ENCODE results near the gene RHOXF2B. TPM values are rescaled to one million over a fixed set of nuclear protein-coding genes. Genes with fewer than 3 reads are reported as not detected.
"Not testable (repeated sequence)": the region's sequence is repeated elsewhere in the genome, so short reads cannot be mapped to it uniquely, and the experiment has no call there.

RHOXF2B gene
- not detected for total RNA-seq
- long read RNA-seq, result 0 reads

- ATAC-seq; H3K27ac ChIP-seq; H3K36me3 ChIP-seq; H3K27me3 ChIP-seq; H3K4me3 ChIP-seq; H3K9me3 ChIP-seq; H3K4me1 ChIP-seq; intact Hi-C loops (cut with DNase I); DNase-seq: not testable (repeated sequence)
These were observed at the start of gene RHOXF2B for GRCh38 chrX:120077590-120077989. RHOXF2B (minus strand) TSS chrX:120077690; CDS start chrX:120077552, 138 bp downstream.

- intact Hi-C loops (cut with DNase I), result no loop called here
- DNase-seq (no peak), ATAC-seq (peak; percentile 44)
- Histone ChIP-seq H3K4me1 (no peaks in the 10 kb centered on the region), H3K36me3 (no peaks in the 10 kb centered on the region), H3K4me3 (no peak overlapping the region), H3K9me3 (no peaks in the 10 kb centered on the region), H3K27ac (no peak overlapping the region), H3K27me3 (no peaks in the 10 kb centered on the region)
- TF ChIP-seq CTCF (IDR thresholded peaks at IDR 0.05), result no peak
These were observed 48.0 kb upstream of the RHOXF2B start for GRCh38 chrX:120125444-120125843.

GRCh38 chrX:120120223-120120622 lies 42.7 kb upstream of the RHOXF2B start:
- intact Hi-C loops (cut with DNase I), result no loop called here
- no peaks in the 10 kb centered on the region for H3K9me3 ChIP-seq
- H3K4me3 ChIP-seq, result no peak overlapping the region
- no peak for TF ChIP-seq CTCF (IDR thresholded peaks at IDR 0.05)
- H3K27me3 ChIP-seq, result no peaks in the 10 kb centered on the region
- no peak overlapping the region for H3K27ac ChIP-seq
- DNase-seq (peak; percentile 67), ATAC-seq (peak; percentile 98)
- H3K36me3 ChIP-seq, result no peaks in the 10 kb centered on the region
- no peaks in the 10 kb centered on the region for H3K4me1 ChIP-seq

GRCh38 chrX:120115438-120115963 lies 38.0 kb upstream of the RHOXF2B start, which contains the start of gene RHOXF1:
RHOXF1 (minus strand) TSS chrX:120115913; CDS start chrX:120115862, 51 bp downstream.
- Histone ChIP-seq H3K27ac (no peak within 1 kb of the TSS), H3K4me3 (no peak within 1 kb of the TSS), H3K4me1 (no peaks in the 10 kb centered on the region), H3K36me3 (no peaks in the 10 kb centered on the region), H3K27me3 (no peaks in the 10 kb centered on the region), H3K9me3 (no peaks in the 10 kb centered on the region)
- no peak for TF ChIP-seq CTCF (IDR thresholded peaks at IDR 0.05)
- intact Hi-C loops (cut with DNase I), result no loop called here
- no peak for DNase-seq
- ATAC-seq, result no peak

- DNase-seq (no peak), ATAC-seq (no peak)
- Histone ChIP-seq H3K9me3 (no peaks in the 10 kb centered on the region), H3K4me3 (no peak overlapping the region), H3K27ac (no peak overlapping the region), H3K36me3 (no peaks in the 10 kb centered on the region), H3K27me3 (no peaks in the 10 kb centered on the region), H3K4me1 (no peaks in the 10 kb centered on the region)
- intact Hi-C loops (cut with DNase I), result no loop called here
- TF ChIP-seq CTCF (IDR thresholded peaks at IDR 0.05), result no peak
These were observed 34.1 kb upstream of the RHOXF2B start for GRCh38 chrX:120111611-120112010.

GRCh38 chrX:120109378-120109777 lies 31.9 kb upstream of the RHOXF2B start:
- Histone ChIP-seq H3K4me1 (no peaks in the 10 kb centered on the region), H3K36me3 (no peaks in the 10 kb centered on the region), H3K27ac (no peak overlapping the region), H3K9me3 (no peaks in the 10 kb centered on the region), H3K4me3 (no peak overlapping the region), H3K27me3 (no peaks in the 10 kb centered on the region)
- DNase-seq, result no peak
- TF ChIP-seq CTCF (IDR thresholded peaks at IDR 0.05), result no peak
- intact Hi-C loops (cut with DNase I), result no loop called here
- ATAC-seq, result no peak

- intact Hi-C loops (cut with DNase I), result not testable (repeated sequence)
These were observed 27.2 kb upstream of the RHOXF2B start for GRCh38 chrX:120104707-120105106.

GRCh38 chrX:120101057-120101456 lies 23.6 kb upstream of the RHOXF2B start:
- H3K4me1 ChIP-seq; H3K27ac ChIP-seq; DNase-seq; H3K27me3 ChIP-seq; H3K4me3 ChIP-seq; H3K9me3 ChIP-seq; ATAC-seq; intact Hi-C loops (cut with DNase I); H3K36me3 ChIP-seq: not testable (repeated sequence)

More at GRCh38 chrX:120104707-120105106, 27.2 kb upstream of the RHOXF2B start:
- H3K9me3 ChIP-seq, H3K4me1 ChIP-seq, H3K4me3 ChIP-seq, ATAC-seq, H3K36me3 ChIP-seq, H3K27me3 ChIP-seq, DNase-seq, H3K27ac ChIP-seq: not testable (repeated sequence)
